Adrenal gland (tissue), 12 donors: ENCODE results near the gene ANKRD24. TPM values are rescaled to one million over a fixed set of nuclear protein-coding genes. Genes with fewer than 3 reads are reported as not detected.

ENCODE experiments used
- DNase-seq, 7 donors: peaks; one replicate each; pipeline ENCODE4 v3.0.0-alpha.2; 2019 to 2020
- H3K27ac ChIP-seq, 5 donors: fragments of 200-600 bp; sonication (generic) in 4 of 5; 1 replicate in 3 of 5; 2 replicates in 2 of 5; pipeline versions ENCODE4 v1.5.1 to v1.8.0; 2016 to 2020; ENCODE audit warnings: mild to moderate bottlenecking in 1 of 5
- H3K27me3 ChIP-seq: fragments of 200-600 bp; 2 replicates; pipeline ENCODE4 v1.8.0; 2021
- H3K36me3 ChIP-seq, 2 donors: fragments of 200-600 bp; replicated peaks in 1 of 2; 1 replicate in 1 of 2; 2 replicates in 1 of 2; pipeline versions ENCODE4 v1.5.1 to v1.8.0; 2018 to 2022
- H3K4me1 ChIP-seq, 2 donors: fragments of 200-600 bp; replicated peaks in 1 of 2; 1 replicate in 1 of 2; 2 replicates in 1 of 2; pipeline versions ENCODE4 v1.5.1 to v1.8.0; 2018 to 2021
- H3K4me3 ChIP-seq, 4 donors: fragments of 200-600 bp; sonication (generic) in 3 of 4; one replicate each; pipeline ENCODE4 v1.5.1; 2016 to 2018
- H3K9me3 ChIP-seq, 3 donors: fragments of 200-600 bp; sonication (generic) in 1 of 3; replicated peaks in 1 of 3; 1 replicate in 2 of 3; 2 replicates in 1 of 3; pipeline versions ENCODE4 v1.5.1 to v1.8.0; 2016 to 2021
- CTCF ChIP-seq, 6 experiments: fragments of 450-650 bp in 4 of 6; fragments of 200-600 bp in 2 of 6; sonication (generic) in 1 of 6; IDR thresholded peaks; 1 replicate in 5 of 6; 2 replicates in 1 of 6; pipeline versions ENCODE4 v1.5.1 to v1.8.0; 2016 to 2021; ENCODE audit warnings: antibody characterized with exemption in 6 of 6, mild to moderate bottlenecking in 2 of 6, moderate library complexity in 1 of 6
- POLR2A ChIP-seq, 2 donors: fragments of 450-650 bp; IDR thresholded peaks; one replicate each; pipeline ENCODE4 v1.6.1; 2017; ENCODE audit warnings: antibody characterized with exemption in 2 of 2, mild to moderate bottlenecking in 2 of 2, moderate library complexity in 1 of 2
- WGBS, 4 donors: extraction: QIAGEN DNeasy Blood & Tissue Kit in 2 of 4; methylation state at CpG; one replicate each; pipeline versions ENCODE4 v1.1.5 to v1.1.7; 2013 to 2017; 5-methylcytosine and 5-hydroxymethylcytosine counted together
- intact Hi-C, 2 donors: fragments of 100-400 bp; cut with DNase I; formaldehyde crosslinking; loops; one replicate each; pipeline versions ENCODE4 v1.14.1 to v1.15.0; 2022 to 2023
- polyA plus RNA-seq, 3 donors: library from polyadenylated mRNA; stranded (reverse); fragments of 200-250 nt in 2 of 3; fragments of 350-450 nt in 1 of 3; fragmentation: Illumina TruSeq in 1 of 3; extraction: RNeasy Lipid Tissue Mini Kit (QIAGEN cat#74804) in 1 of 3; gene quantifications; one replicate each; pipeline ENCODE4 v1.2.3, GENCODE V29; 2013 to 2014
- total RNA-seq, 9 donors: library from RNA; depleted of rRNA in 4 of 9; stranded (reverse); fragments of >200 nt in 4 of 9; fragments of 120-200 nt in 1 of 9; fragmentation: NEBNext Ultra II Directional in 1 of 9; extraction: Animal tissue kit (Norgen Biotek cat#: 25700) in 1 of 9; gene quantifications; one replicate each; pipeline versions ENCODE4 v1.1.0 to v1.2.4, GENCODE V29; 2013 to 2023
- donor health status: healthy with polysubstance abuse.
- donor health status: Bipolar disorder and iron deficiency.
- donor health status: DM: yes; HTN: yes; CAD: no.
- donor health status: DM: no; HTN: no; CAD: no.
- donor health status: DM: no; HTN: no; CAD: no.
- donor health status: DM: yes; HTN: yes; CAD: no.

The ANKRD24 gene
- total and polyA plus RNA-seq, 12 donors = 1.1 to 17.2 (median 3.2) TPM

DNA sequence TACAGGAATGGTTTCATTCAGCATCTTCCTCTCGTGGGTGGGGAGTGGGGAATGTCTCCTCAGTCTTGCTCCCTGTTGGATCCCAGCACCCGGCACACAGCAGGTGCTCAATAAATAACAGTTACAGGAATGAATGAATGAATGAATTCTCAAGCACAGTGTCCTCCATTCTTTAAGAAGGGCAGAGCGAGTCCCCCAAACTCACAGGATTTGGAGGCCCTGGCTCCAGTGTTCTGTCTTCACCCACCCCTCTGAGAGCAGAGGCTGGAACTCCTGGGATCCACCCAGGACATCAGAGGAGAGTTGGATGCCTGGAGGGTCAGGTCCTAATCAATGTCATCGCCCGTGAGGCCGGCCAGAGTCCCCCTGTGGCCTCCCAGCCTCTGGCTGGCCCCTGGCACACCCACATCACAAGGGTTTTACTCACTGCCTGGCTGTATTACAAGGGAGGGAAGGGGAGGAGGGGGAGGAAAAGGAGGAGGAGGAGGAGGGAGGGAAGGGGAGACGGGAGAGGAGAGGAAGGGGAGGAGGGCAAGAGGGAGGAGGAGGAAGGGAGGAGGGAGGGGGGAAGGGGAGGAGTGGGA is 37.7 kb upstream of the ANKRD24 start:
- Histone ChIP-seq H3K27ac (peak overlapping the region in 4 of 5 donors; percentile 48 to 93 (median 84)), H3K4me1 (peaks cover 0 to 6% of the 10 kb centered on the region in 2 donors), H3K36me3 (no peaks in the 10 kb centered on the region), H3K9me3 (no peaks in the 10 kb centered on the region), H3K4me3 (no peak overlapping the region), H3K27me3 (no peaks in the 10 kb centered on the region)
- TF ChIP-seq POLR2A (IDR thresholded peaks at IDR 0.05) (peak in 1 of 2 donors; percentile 24), CTCF (IDR thresholded peaks at IDR 0.05) (no peak)
- DNase-seq = peak; percentile 77 to 96 (median 83)
- intact Hi-C loops = no loop called here
- 26 to 44% (median 36%) methylated on average over 4 to 7 of the region's 7 CpGs for WGBS, 4 donors

- H3K4me1 ChIP-seq = no peaks in the 10 kb centered on the region
- H3K27me3 ChIP-seq = no peaks in the 10 kb centered on the region
- DNase-seq = peak in 6 of 7 donors; percentile 48 to 85 (median 68)
- H3K27ac ChIP-seq = peak overlapping the region in 2 of 5 donors; percentile 52 to 74
- intact Hi-C loops = loop anchor here in 1 of 2 donors (5.0 kb wide), 1 partner anchor 38 kb away; no protein-coding TSS in a partner anchor
- WGBS, 4 donors = 25 to 39% (median 37%) methylated on average over 12 to 17 of the region's 17 CpGs
- TF ChIP-seq POLR2A (IDR thresholded peaks at IDR 0.05) = no peak
- no peak for TF ChIP-seq CTCF (IDR thresholded peaks at IDR 0.05)
- no peak overlapping the region for H3K4me3 ChIP-seq
- H3K36me3 ChIP-seq = no peaks in the 10 kb centered on the region
- H3K9me3 ChIP-seq = no peaks in the 10 kb centered on the region
Measured at GRCh38 chr19:4149518-4150288, 32.8 kb upstream of the ANKRD24 start.

DNA sequence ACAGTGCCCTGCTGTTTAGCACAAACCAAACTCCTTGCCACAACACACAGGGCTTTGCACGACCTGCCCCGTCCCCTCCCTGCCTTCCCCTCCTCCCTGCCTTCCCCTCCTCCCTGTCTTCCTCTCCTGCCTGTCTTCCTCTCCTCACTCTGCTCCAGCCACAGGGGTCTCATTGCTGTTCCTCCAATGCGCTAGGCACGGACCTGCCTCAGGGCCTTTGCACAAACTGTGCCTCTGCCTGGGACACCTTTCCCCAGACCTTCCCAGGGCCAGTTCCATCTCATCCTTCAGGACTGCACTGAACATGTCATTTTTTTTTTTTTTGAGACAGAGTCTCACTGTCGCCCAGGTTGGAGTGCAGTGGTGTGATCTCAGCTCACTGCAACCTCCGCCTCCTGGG is 30.9 kb upstream of the ANKRD24 start:
- no peak for TF ChIP-seq POLR2A (IDR thresholded peaks at IDR 0.05)
- TF ChIP-seq CTCF (IDR thresholded peaks at IDR 0.05) = no peak
- no peak for DNase-seq
- Histone ChIP-seq H3K9me3 (no peaks in the 10 kb centered on the region), H3K4me1 (no peaks in the 10 kb centered on the region), H3K4me3 (no peak overlapping the region), H3K36me3 (no peaks in the 10 kb centered on the region), H3K27me3 (no peaks in the 10 kb centered on the region), H3K27ac (no peak overlapping the region)
- intact Hi-C loops = loop anchor here in 1 of 2 donors (5.0 kb wide), 1 partner anchor 36 kb away; no protein-coding TSS in a partner anchor
- WGBS, 4 donors = 68 to 86% (median 76%) methylated on average over 6 of the region's 6 CpGs

- 77 to 78% (median 78%) methylated on average over 10 of the region's 10 CpGs for WGBS, 4 donors
- Histone ChIP-seq H3K9me3 (no peaks in the 10 kb centered on the region), H3K27ac (no peak overlapping the region), H3K4me3 (no peak overlapping the region), H3K36me3 (no peaks in the 10 kb centered on the region), H3K27me3 (no peaks in the 10 kb centered on the region), H3K4me1 (no peaks in the 10 kb centered on the region)
- DNase-seq = no peak
- TF ChIP-seq POLR2A (IDR thresholded peaks at IDR 0.05) (no peak), CTCF (IDR thresholded peaks at IDR 0.05) (no peak)
- intact Hi-C loops = loop anchor here in 1 of 2 donors (5.0 kb wide), 1 partner anchor 35 kb away; no protein-coding TSS in a partner anchor
Measured at GRCh38 chr19:4152241-4152998, 30.1 kb upstream of the ANKRD24 start.
